HG03064 (cell line): ENCODE data around the gene TSPO2.

Experiments
- ATAC-seq: cut with Tn5 transposase; IDR thresholded peaks from one replicate; pipeline ENCODE4 v1.9.1; 2021; ENCODE audit warnings: low read depth; ENCODE audit not compliant: unreplicated experiment

Gene TSPO2

DNA sequence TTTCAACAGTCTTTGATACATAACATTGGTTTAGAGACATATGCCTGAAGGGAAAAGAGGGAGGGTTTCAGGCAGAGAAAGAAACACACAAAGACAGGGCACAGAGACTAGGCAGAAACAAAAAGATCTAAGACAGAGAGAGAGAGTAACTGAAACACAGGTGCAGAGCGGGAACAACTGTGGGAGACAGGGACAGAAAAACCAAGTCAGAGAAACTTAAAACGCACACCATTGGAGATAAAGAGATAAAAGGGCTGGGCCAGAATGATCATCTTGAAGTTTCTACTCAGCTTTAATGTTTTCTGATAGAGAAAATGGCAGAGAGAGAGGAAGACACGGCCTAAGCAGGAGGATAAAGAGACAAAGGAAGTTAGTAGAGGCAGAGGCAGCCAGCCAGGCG lies 15.0 kb upstream of the TSPO2 start:
- ATAC-seq: no peak

GRCh38 chr6:41027799-41028560 lies 14.3 kb upstream of the TSPO2 start:
- ATAC-seq: peak; percentile 88

GRCh38 chr6:41028561-41029412 lies 13.5 kb upstream of the TSPO2 start:
- ATAC-seq: peak; percentile 38

DNA sequence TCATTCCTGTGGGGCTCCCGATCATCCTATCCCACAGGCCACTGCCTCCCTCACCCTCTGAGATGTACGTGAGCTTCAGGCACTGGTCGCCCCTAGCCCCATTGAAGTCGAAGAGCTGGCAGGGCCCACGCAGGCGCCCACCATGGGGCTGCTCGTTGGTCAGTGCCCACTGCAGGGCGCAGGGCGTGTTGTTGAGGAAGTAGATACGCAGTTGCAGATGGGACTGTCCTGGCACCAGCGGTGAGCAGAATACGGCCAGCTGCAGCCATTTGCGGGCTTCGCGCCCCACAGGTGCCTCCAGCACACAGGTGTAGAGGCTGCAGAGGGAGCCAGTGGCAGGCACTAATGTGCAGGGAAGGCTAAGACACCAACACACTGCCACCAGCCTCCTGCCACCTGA lies 9.4 kb upstream of the TSPO2 start:
- ATAC-seq: no peak

- ATAC-seq: no peak
Observed at GRCh38 chr6:41033776-41034175, 8.5 kb upstream of the TSPO2 start.

DNA sequence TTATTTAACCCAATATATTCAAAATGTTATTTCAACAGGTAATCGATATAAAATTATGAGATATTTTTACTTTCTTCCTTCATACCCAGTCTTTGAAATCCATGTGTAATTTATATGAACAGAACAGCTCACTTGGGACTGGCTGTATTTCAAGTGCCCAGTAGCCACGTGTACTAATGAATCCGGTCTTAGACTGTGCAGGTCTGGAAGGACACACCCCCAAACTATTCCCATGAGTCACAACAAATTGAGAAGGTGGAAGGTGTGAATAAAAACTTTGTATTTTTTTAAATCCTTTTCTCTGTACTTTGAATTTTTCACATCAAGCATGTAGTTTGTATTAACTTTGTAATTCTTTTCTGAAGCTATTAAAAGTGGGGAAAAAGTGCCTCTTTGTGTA lies 6.1 kb upstream of the TSPO2 start:
- no peak for ATAC-seq

GRCh38 chr6:41036601-41037000 lies 5.7 kb upstream of the TSPO2 start:
- no peak for ATAC-seq

DNA sequence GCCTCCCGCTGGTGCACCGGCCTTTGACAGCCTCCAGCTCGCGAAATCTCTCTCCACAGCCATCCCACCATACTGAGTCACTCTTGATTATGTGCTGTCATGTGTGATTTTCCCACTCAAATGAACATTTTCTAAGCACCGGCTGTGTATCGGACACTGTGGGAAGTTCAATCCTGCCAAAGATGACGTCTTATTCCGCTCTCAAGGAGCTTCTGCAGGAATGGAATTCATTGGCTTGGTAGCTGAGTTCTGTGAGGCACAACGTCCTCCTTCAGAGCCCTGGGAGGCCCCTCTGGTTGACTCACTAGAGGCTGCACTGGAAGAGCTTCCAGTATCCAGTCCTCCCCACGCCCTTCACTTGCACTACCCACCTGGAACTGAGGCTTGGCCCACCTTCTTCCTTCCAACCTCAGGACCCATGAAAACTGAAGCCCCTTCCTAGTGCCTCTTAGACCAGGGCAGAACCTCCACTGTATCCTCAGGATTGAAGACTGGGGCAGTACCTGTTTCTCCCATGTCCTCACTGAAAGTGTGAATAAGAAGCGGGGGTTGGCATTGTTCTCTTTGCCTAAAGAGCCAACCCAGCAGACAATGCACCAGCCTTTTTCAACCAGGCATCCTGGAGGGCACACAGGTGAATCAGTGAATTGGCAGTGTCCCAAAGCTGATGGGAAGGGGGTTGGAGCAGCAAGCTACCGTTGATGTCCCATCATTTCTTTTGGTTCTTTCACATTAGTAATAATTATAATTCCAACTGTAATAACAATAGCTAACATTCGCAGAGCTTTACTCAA lies 5.0 kb upstream of the TSPO2 start:
- no peak for ATAC-seq

DNA sequence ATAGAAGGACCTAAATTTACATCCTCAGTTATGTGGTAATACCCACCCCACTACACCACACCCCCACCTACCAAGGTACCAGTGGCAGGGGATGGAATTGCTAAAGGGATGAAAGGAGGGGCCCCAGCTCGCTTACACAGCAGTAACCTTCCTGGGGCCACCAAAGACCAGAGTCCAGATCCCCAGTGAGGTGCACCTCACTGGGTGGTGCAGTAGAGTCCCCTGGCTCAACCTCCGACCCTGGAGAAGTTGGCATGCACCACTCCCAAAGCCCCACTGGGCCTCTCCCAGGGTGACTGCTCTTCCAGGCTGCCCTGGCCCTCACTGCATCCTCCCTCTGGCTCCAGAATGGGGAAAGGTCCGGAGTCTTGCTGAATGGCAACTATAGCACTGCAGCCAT lies 4.1 kb upstream of the TSPO2 start:
- ATAC-seq: no peak

GRCh38 chr6:41039060-41039998 lies 2.9 kb upstream of the TSPO2 start, which contains the start of gene UNC5CL:
Gene UNC5CL, minus strand, starts transcription at chr6:41039221. Its CDS starts 4,147 bp downstream, at chr6:41035074.
- ATAC-seq: no peak

- no peak for ATAC-seq
Observed at GRCh38 chr6:41040101-41040939, 1.9 kb upstream of the TSPO2 start.

GRCh38 chr6:41040940-41041536 lies 1.2 kb upstream of the TSPO2 start:
- no peak for ATAC-seq

DNA sequence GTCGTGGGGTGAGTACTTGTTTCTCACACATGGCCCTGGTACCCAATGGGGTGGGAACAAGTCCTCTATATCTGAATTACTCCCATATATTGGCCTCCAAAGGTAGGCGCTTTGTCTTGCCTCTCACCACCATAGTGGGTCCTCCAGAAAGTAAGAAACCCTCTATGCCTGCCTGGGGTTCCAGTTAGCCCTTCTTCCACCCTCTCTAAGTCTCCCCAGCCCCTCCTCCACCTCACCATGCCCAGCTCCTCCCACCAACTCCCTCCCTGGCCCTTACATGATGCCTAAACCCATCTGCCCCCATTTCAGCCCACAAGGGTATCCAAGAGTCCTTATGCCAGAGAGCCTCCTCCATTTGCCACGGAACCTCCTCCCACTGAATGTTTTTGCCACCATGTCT lies 884 bp downstream of the TSPO2 start:
- ATAC-seq: no peak

DNA sequence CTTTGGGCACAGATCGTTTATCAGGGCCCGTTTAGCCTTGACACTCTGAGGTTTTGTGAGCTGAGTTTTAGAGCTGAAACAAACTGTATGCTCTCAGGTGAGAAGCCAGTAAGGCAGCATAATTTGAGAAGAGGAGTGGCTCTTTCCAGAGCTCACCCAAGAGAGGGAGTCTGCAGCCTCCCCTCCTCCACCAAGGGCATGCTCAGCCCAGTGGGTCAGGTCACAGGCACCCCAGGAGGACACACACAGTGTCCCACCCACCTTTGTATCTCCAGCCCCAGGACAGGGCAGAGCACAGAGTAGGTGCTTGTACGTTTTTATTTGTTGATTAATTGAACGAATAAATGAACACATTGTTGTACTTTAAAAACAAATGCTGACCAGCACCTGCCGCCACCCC lies 3.4 kb downstream of the TSPO2 start:
- no peak for ATAC-seq

DNA sequence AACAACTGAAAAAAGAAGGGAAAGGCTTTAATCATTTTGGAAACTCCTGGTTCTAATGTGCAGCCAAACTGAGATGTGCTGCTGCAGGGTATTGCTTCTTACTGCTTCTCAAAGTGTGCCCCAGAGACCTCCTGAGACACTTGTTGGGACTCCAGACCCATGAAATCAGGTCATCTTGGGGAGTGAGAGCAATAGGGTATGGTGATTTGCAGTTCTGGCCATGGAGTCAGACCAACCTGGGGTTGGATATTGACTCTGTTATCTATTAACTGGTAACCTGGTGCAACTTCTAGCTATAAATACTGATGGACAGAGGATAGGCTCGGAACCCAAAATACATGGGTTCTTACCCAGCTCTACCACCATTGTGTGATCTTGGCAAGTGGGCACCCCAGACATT lies 3.8 kb downstream of the TSPO2 start:
- ATAC-seq: no peak

DNA sequence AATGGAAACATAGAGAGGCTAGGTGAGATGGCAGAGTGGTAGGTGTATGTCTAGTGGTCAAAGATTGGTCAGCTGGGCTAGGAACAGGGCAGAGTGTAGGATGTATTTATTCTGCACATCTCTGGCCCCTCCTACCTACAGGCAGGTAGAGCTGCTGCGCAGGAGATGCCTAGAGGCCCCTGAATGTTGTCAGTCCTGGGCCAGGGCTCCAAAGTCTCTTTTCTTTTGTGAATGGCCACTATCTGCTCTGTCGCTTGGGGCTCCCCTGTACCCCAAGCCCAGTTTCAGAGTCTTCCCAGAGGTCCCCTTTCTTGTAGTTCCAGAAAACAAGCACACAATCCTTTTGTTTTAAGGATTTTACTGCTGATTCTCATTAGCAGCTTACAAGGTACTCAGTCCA lies 5.0 kb downstream of the TSPO2 start:
- no peak for ATAC-seq

GRCh38 chr6:41047745-41048732 lies 5.8 kb downstream of the TSPO2 start:
- ATAC-seq: no peak

DNA sequence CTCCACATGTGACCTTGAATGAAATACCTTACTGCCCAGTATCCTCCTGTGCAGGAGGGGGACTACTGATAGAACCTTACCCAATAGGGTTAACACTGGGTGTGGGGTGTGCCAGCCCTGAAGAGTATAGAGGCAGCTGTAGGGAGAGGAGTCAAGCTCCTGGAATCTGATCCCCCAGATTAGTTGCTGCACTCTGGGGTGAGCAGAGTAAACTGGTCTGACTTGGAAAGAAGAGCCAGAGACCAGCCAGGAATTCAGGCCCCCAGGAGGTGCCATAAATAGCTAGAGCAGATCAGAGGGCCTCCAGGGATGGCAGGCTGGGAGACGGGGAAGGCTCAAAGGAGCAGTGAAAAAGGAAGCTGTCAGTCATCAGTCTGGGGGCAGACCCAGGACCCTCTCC lies 7.3 kb downstream of the TSPO2 start:
- ATAC-seq: no peak
